Measurements from ENCODE around the gene APH1A.
"Not testable (repeated sequence)": the region's sequence is repeated elsewhere in the genome, so short reads cannot be mapped to it uniquely, and the experiment has no call there.

Gene APH1A

GRCh38 chr1:150268705-150269403 lies at the start of gene APH1A:
TSS of gene APH1A (minus strand) at chr1:150269016. CDS start at chr1:150268810, 206 bp downstream.
- Histone ChIP-seq H2AFZ (ENCODE audit: low read depth, low read length, severe bottlenecking) (peak within 1 kb of the TSS; percentile 95), H3K79me2 (ENCODE audit: insufficient read depth, low read length) (peaks cover 17% of the 10 kb centered on the region), H3K4me2 (ENCODE audit: low read depth, low read length, poor library complexity, severe bottlenecking) (peak within 1 kb of the TSS; percentile 85), H3K4me3 (ENCODE audit: insufficient read depth, low read length, poor library complexity, severe bottlenecking) (peak within 1 kb of the TSS; percentile 94), H3K27ac (ENCODE audit: low read depth, low read length) (peak within 1 kb of the TSS; percentile 60), H3F3A (ENCODE audit: insufficient read depth) (peaks cover 3% of the 10 kb centered on the region; the same call in 1 of the 2 replicates), H4K20me1 (ENCODE audit: low read depth, low read length) (no peaks in the 10 kb centered on the region), H3K27me3 (ENCODE audit: low read length) (no peaks in the 10 kb centered on the region), H3K9me2 (replicated peaks; ENCODE audit: insufficient read depth, low read length) (no peaks in the 10 kb centered on the region), H3K9ac (ENCODE audit: low read length) (peak within 1 kb of the TSS; percentile 97), H3K36me3 (ENCODE audit: low read length) (no peaks in the 10 kb centered on the region), H3K9me3 (ENCODE audit: insufficient read depth, low read length) (no peaks in the 10 kb centered on the region)
- TF ChIP-seq EZH2phosphoT487 (conservative IDR thresholded peaks at IDR 0.05; ENCODE audit: low read length): no peak
- TF ChIP-seq, protein P1, sequence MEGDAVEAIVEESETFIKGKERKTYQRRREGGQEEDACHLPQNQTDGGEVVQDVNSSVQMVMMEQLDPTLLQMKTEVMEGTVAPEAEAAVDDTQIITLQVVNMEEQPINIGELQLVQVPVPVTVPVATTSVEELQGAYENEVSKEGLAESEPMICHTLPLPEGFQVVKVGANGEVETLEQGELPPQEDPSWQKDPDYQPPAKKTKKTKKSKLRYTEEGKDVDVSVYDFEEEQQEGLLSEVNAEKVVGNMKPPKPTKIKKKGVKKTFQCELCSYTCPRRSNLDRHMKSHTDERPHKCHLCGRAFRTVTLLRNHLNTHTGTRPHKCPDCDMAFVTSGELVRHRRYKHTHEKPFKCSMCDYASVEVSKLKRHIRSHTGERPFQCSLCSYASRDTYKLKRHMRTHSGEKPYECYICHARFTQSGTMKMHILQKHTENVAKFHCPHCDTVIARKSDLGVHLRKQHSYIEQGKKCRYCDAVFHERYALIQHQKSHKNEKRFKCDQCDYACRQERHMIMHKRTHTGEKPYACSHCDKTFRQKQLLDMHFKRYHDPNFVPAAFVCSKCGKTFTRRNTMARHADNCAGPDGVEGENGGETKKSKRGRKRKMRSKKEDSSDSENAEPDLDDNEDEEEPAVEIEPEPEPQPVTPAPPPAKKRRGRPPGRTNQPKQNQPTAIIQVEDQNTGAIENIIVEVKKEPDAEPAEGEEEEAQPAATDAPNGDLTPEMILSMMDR (IDR thresholded peaks at IDR 0.05; ENCODE audit: insufficient read depth, low read length, poor library complexity, severe bottlenecking): no peak

DNA sequence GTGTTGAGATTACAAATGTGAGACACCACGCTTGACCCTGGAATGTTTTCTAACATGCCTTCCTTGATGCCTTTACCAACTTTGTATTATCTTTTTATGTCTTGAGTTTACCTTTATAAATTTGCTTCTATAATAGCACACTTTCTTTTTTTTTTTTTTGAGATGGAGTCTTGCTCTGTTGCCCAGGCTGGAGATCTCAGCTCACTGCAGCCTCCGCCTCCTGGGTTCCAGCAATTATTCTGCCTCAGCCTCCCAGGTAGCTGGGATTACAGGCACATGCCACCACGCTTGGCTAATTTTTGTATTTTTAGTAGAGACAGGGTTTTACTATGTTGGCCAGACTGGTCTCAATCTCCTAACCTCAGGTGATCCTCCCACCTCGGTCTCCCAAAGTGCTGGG lies 45.9 kb upstream of the APH1A start:
- not testable (repeated sequence) for H3K9me2 ChIP-seq (replicated peaks; ENCODE audit: insufficient read depth, low read length); H3K9ac ChIP-seq (ENCODE audit: low read length); H3K27ac ChIP-seq (ENCODE audit: low read depth, low read length); H3K4me2 ChIP-seq (ENCODE audit: low read depth, low read length, poor library complexity, severe bottlenecking); H3K36me3 ChIP-seq (ENCODE audit: low read length); H3K27me3 ChIP-seq (ENCODE audit: low read length); H3K4me3 ChIP-seq (ENCODE audit: insufficient read depth, low read length, poor library complexity, severe bottlenecking); H3K9me3 ChIP-seq (ENCODE audit: insufficient read depth, low read length); H3F3A ChIP-seq (ENCODE audit: insufficient read depth); H3K79me2 ChIP-seq (ENCODE audit: insufficient read depth, low read length); H4K20me1 ChIP-seq (ENCODE audit: low read depth, low read length); H2AFZ ChIP-seq (ENCODE audit: low read depth, low read length, severe bottlenecking)

DNA sequence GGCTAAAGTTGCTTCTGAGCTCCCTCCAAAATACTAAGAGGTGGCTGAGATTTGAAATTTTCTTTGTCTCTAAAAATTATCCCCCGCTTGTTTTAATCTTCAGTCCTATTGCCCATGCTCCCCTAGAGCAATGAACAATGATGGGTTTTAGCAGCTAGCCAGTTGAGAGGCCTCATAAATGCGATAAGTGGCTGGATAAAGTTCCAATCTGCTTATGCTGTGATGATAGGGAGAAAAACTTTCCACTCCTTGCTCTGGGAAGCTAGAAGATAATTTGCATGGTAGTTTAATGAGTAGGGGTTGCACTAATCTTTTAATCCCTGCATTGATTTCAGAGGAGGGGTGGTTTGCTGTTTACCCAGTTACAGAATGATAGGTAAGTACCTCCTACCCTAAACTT lies 42.9 kb upstream of the APH1A start:
- 0 out of 2 replicates have a peak, but pooled peaks cover 6% of the 10 kb centered on the region for H3F3A ChIP-seq (ENCODE audit: insufficient read depth)
- no peak overlapping the region for H3K27ac ChIP-seq (ENCODE audit: low read depth, low read length)
- no peak overlapping the region for H2AFZ ChIP-seq (ENCODE audit: low read depth, low read length, severe bottlenecking)
- H3K79me2 ChIP-seq (ENCODE audit: insufficient read depth, low read length): no peaks in the 10 kb centered on the region
- H3K27me3 ChIP-seq (ENCODE audit: low read length): no peaks in the 10 kb centered on the region
- no peak overlapping the region for H3K9ac ChIP-seq (ENCODE audit: low read length)
- no peak for TF ChIP-seq EZH2phosphoT487 (conservative IDR thresholded peaks at IDR 0.05; ENCODE audit: low read length)
- TF ChIP-seq, protein P1 (IDR thresholded peaks at IDR 0.05; ENCODE audit: insufficient read depth, low read length, poor library complexity, severe bottlenecking): no peak
- 0 out of 2 replicates have a peak, but pooled peaks cover 4% of the 10 kb centered on the region for H3K36me3 ChIP-seq (ENCODE audit: low read length)
- H4K20me1 ChIP-seq (ENCODE audit: low read depth, low read length): no peaks in the 10 kb centered on the region
- H3K4me2 ChIP-seq (ENCODE audit: low read depth, low read length, poor library complexity, severe bottlenecking): no peak overlapping the region
- no peaks in the 10 kb centered on the region for H3K9me2 ChIP-seq (replicated peaks; ENCODE audit: insufficient read depth, low read length)
- no peak overlapping the region for H3K4me3 ChIP-seq (ENCODE audit: insufficient read depth, low read length, poor library complexity, severe bottlenecking)
- H3K9me3 ChIP-seq (ENCODE audit: insufficient read depth, low read length): no peaks in the 10 kb centered on the region

GRCh38 chr1:150309758-150310508 lies 41.1 kb upstream of the APH1A start:
- no peak for TF ChIP-seq EZH2phosphoT487 (conservative IDR thresholded peaks at IDR 0.05; ENCODE audit: low read length)
- Histone ChIP-seq H3K36me3 (ENCODE audit: low read length) (0 out of 2 replicates have a peak, but pooled peaks cover 4% of the 10 kb centered on the region), H3K9me2 (replicated peaks; ENCODE audit: insufficient read depth, low read length) (no peaks in the 10 kb centered on the region), H3K27me3 (ENCODE audit: low read length) (no peaks in the 10 kb centered on the region), H2AFZ (ENCODE audit: low read depth, low read length, severe bottlenecking) (no peak overlapping the region), H3K4me2 (ENCODE audit: low read depth, low read length, poor library complexity, severe bottlenecking) (no peak overlapping the region), H3K4me3 (ENCODE audit: insufficient read depth, low read length, poor library complexity, severe bottlenecking) (no peak overlapping the region), H3K79me2 (ENCODE audit: insufficient read depth, low read length) (no peaks in the 10 kb centered on the region), H3F3A (ENCODE audit: insufficient read depth) (0 out of 2 replicates have a peak, but pooled peaks cover 6% of the 10 kb centered on the region), H3K27ac (ENCODE audit: low read depth, low read length) (no peak overlapping the region), H3K9ac (ENCODE audit: low read length) (no peak overlapping the region), H4K20me1 (ENCODE audit: low read depth, low read length) (no peaks in the 10 kb centered on the region), H3K9me3 (ENCODE audit: insufficient read depth, low read length) (no peaks in the 10 kb centered on the region)

- not testable (repeated sequence) for H3K4me2 ChIP-seq (ENCODE audit: low read depth, low read length, poor library complexity, severe bottlenecking); H4K20me1 ChIP-seq (ENCODE audit: low read depth, low read length); H3K9ac ChIP-seq (ENCODE audit: low read length); H3K36me3 ChIP-seq (ENCODE audit: low read length); H3K9me2 ChIP-seq (replicated peaks; ENCODE audit: insufficient read depth, low read length); H3K4me3 ChIP-seq (ENCODE audit: insufficient read depth, low read length, poor library complexity, severe bottlenecking); H3K79me2 ChIP-seq (ENCODE audit: insufficient read depth, low read length); H3K27me3 ChIP-seq (ENCODE audit: low read length); H2AFZ ChIP-seq (ENCODE audit: low read depth, low read length, severe bottlenecking); H3F3A ChIP-seq (ENCODE audit: insufficient read depth); H3K9me3 ChIP-seq (ENCODE audit: insufficient read depth, low read length); H3K27ac ChIP-seq (ENCODE audit: low read depth, low read length)
Measured at GRCh38 chr1:150308585-150308984, 39.8 kb upstream of the APH1A start.

Measured in SU-DHL-6 (cell line).